K562 (cell line): ENCODE data around the gene NUFIP1. TPM values are rescaled to one million over a fixed set of nuclear protein-coding genes. Genes with fewer than 3 reads are reported as not detected.

Experiments used
- ARHGAP35 ChIP-seq: fragments of 450-650 bp; IDR thresholded peaks from 2 replicates; pipeline ENCODE4 v1.6.1; 2018; ENCODE audit not compliant: partially characterized antibody
- BDP1 ChIP-seq: IDR thresholded peaks from 3 replicates; pipeline ENCODE4 v1.6.1; 2011; ENCODE audit not compliant: insufficient read length, insufficient read depth
- CBX2 ChIP-seq: fragments of 200-600 bp; sonication (generic); IDR thresholded peaks from one replicate; pipeline ENCODE4 v1.6.1; 2012; ENCODE audit warnings: mild to moderate bottlenecking, low read length, inconsistent platforms; ENCODE audit not compliant: insufficient read depth, poor library complexity, severe bottlenecking
- ETV1 ChIP-seq: fragments of 450-650 bp; conservative IDR thresholded peaks from 2 replicates; pipeline ENCODE4 v1.6.1; 2016; ENCODE audit warnings: missing genetic modification characterization, control low read depth, low read depth, missing compliant biosample characterization
- GTF2E2 ChIP-seq: fragments of 200-800 bp; sonication (Bioruptor generic); IDR thresholded peaks from 2 replicates; pipeline ENCODE4 v1.6.1; 2016; ENCODE audit warnings: missing genetic modification characterization, missing compliant biosample characterization
- KDM2B ChIP-seq: fragments of 250-450 bp; sonication (Bioruptor Pico); IDR thresholded peaks from 2 replicates; pipeline ENCODE4 v1.8.0; 2021; ENCODE audit warnings: mild to moderate bottlenecking, moderate library complexity
- LARP7 ChIP-seq: fragments of 450-650 bp; IDR thresholded peaks from 2 replicates; pipeline ENCODE4 v1.6.1; 2016
- SMARCA4 ChIP-seq: fragments of 450-650 bp; IDR thresholded peaks from 2 replicates; pipeline ENCODE4 v1.6.1; 2016
- TAF1 ChIP-seq: IDR thresholded peaks from 2 replicates; pipeline ENCODE4 v1.6.1; 2011; ENCODE audit warnings: mild to moderate bottlenecking, low read length, moderate library complexity; ENCODE audit not compliant: insufficient read depth, control insufficient read depth, severe bottlenecking; ENCODE audit errors: extremely low read depth
- TCFL5 ChIP-seq: fragments of 250-450 bp; sonication (Bioruptor Pico); conservative IDR thresholded peaks from 2 replicates; pipeline ENCODE4 v1.6.1; 2021; ENCODE audit warnings: mild to moderate bottlenecking, moderate library complexity, matching md5 sums
- ZC3H4 ChIP-seq: sonication (generic); formaldehyde crosslinking; IDR thresholded peaks from 2 replicates; pipeline ENCODE4 v1.9.0; 2021; ENCODE audit warnings: missing genetic modification reagents, borderline replicate concordance
- ZNF197 ChIP-seq: fragments of 200-800 bp; sonication (Bioruptor generic); IDR thresholded peaks from 2 replicates; pipeline ENCODE4 v1.6.1; 2016; ENCODE audit warnings: low read depth, missing genetic modification characterization, missing compliant biosample characterization
- ZNF24 ChIP-seq: fragments of 450-650 bp; IDR thresholded peaks from 2 replicates; pipeline ENCODE4 v1.6.1; 2016
- ZNF274 ChIP-seq: IDR thresholded peaks from 2 replicates; pipeline ENCODE4 v1.6.1; 2011; ENCODE audit warnings: low read depth, mild to moderate bottlenecking, low read length, moderate library complexity, borderline replicate concordance
- ZNF436 ChIP-seq: fragments of 250-450, 450-650 bp; sonication (Bioruptor Pico); formaldehyde crosslinking; IDR thresholded peaks from 2 replicates; pipeline ENCODE4 v1.7.0; 2020; ENCODE audit warnings: mild to moderate bottlenecking
- ZNF445 ChIP-seq: fragments of 250-450 bp; sonication (Bioruptor Pico); IDR thresholded peaks from 2 replicates; pipeline ENCODE4 v1.4.0; 2020; ENCODE audit warnings: low read depth, mild to moderate bottlenecking, moderate library complexity
- polyA plus RNA-seq, 8 experiments: library from polyadenylated mRNA; depleted of rRNA in 4 of 8; stranded (reverse) in 5 of 8; unstranded in 3 of 8; fragments of >200 nt; fragmentation: Nextera tagmentation in 2 of 8; fragmentation: Illumina TruSeq in 1 of 8; extraction: Ambion mirVana in 2 of 8; extraction: Trizol in 1 of 8; gene quantifications; 2 replicates each; pipeline versions ENCODE4 v1.2.1 to v1.2.3, GENCODE V29; 2011 to 2014; ENCODE audit warnings: inconsistent platforms in 1 of 8, missing spikeins in 1 of 8
- total RNA-seq, 7 experiments: library from RNA; depleted of rRNA in 6 of 7; stranded (reverse); fragments of >200 nt in 6 of 7; fragmentation: Illumina TruSeq in 2 of 7; extraction: Trizol in 2 of 7; gene quantifications; 2 replicates each; pipeline versions ENCODE4 v1.2.1 to v1.2.3, GENCODE V29; 2011 to 2021; ENCODE audit warnings: low replicate concordance in 1 of 7
- TF ChIP-seq, protein P1 (sequence below): fragments of 450-650 bp; conservative IDR thresholded peaks from 2 replicates; pipeline ENCODE4 v1.6.1; 2016; ENCODE audit warnings: missing genetic modification characterization, low read depth, mild to moderate bottlenecking, control low read depth, missing compliant biosample characterization
- TF ChIP-seq, protein P2 (sequence below), 2 experiments: fragments of 450-650 bp in 1 of 2; sonication (generic) in 1 of 2; formaldehyde crosslinking in 1 of 2; IDR thresholded peaks in 1 of 2; conservative IDR thresholded peaks in 1 of 2; 2 replicates each; pipeline versions ENCODE4 v1.6.1 to v1.8.1; 2016 to 2023; ENCODE audit warnings: mild to moderate bottlenecking in 2 of 2, moderate library complexity in 2 of 2, inconsistent platforms in 1 of 2, missing genetic modification reagents in 1 of 2
- TF ChIP-seq, protein P3 (sequence below): fragments of 250-450 bp; sonication (Bioruptor Pico); IDR thresholded peaks from 2 replicates; pipeline ENCODE4 v1.8.0; 2021; ENCODE audit warnings: borderline replicate concordance, mild to moderate bottlenecking, moderate library complexity; ENCODE audit not compliant: poor library complexity, severe bottlenecking
- TF ChIP-seq, protein P4 (sequence below): sonication (generic); formaldehyde crosslinking; IDR thresholded peaks from 2 replicates; pipeline ENCODE4 v1.9.0; 2022; ENCODE audit warnings: mild to moderate bottlenecking, missing genetic modification reagents
- TF ChIP-seq, protein P5 (sequence below): fragments of 450-650 bp; IDR thresholded peaks from 2 replicates; pipeline ENCODE4 v1.6.1; 2014; ENCODE audit warnings: low read depth, mild to moderate bottlenecking, moderate library complexity, borderline replicate concordance

Gene NUFIP1
- total and polyA plus RNA-seq, 9 of the 15 experiments (the other 6 are each of a cell fraction or from before 2014, with no cell fraction given): 2.6 to 9.7 (median 4.1) TPM

DNA sequence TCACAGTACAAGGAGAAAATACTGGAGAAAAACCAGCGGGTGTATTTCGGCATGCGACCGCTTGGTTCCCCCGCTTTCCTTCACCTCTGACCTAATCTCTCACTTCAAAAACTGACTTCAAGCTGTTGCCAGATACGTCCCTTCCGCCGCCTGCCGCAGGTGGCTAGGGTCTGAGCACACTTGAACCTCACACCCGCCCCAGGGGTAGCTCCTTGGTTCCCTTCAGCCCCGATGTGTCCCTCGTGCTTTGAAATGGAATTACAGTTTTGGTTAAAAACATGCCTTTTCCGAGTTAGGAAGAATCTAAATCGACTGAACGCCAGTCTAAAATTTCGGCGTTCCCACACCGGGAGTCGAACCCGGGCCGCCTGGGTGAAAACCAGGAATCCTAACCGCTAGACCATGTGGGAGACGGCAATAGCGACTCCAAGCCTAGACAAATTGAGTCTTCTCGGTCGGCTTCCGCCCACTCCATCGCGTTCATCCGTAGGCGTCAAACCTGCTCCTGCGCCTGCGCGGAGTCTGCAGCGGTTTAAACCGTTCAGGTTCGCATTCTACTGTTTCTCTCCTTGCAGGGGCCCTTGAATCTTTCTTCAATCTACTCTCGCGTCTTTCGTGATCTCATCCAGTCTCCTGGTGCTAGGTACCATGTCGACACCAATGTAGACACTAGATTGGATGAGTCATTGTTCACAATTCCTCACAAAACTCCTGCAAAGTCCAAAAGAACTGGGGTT, 71.5 kb downstream of the NUFIP1 start (continued):
- TF ChIP-seq ETV1 (tag) (peak; percentile 41), ZNF197 (CRISPR knock-in tag) (no peak), ZNF445 (no peak), ARHGAP35 (no peak), LARP7 (no peak), ZC3H4 (no peak), KDM2B (CRISPR knock-in tag) (no peak), ZNF274 (no peak), GTF2E2 (tag) (no peak), CBX2 (no peak), TAF1 (no peak), ZNF24 (peak; percentile 52; the same call in 1 of the 2 replicates), SMARCA4 (no peak), TCFL5 (no peak), ZNF436 (no peak), BDP1 (peak; percentile 62)
- TF ChIP-seq, protein P1, sequence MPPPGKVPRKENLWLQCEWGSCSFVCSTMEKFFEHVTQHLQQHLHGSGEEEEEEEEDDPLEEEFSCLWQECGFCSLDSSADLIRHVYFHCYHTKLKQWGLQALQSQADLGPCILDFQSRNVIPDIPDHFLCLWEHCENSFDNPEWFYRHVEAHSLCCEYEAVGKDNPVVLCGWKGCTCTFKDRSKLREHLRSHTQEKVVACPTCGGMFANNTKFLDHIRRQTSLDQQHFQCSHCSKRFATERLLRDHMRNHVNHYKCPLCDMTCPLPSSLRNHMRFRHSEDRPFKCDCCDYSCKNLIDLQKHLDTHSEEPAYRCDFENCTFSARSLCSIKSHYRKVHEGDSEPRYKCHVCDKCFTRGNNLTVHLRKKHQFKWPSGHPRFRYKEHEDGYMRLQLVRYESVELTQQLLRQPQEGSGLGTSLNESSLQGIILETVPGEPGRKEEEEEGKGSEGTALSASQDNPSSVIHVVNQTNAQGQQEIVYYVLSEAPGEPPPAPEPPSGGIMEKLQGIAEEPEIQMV (tag): no peak
- TF ChIP-seq, protein P2, sequence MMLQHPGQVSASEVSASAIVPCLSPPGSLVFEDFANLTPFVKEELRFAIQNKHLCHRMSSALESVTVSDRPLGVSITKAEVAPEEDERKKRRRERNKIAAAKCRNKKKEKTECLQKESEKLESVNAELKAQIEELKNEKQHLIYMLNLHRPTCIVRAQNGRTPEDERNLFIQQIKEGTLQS (IDR thresholded peaks at IDR 0.05): peak; percentile 72
- TF ChIP-seq, protein P2 (CRISPR knock-in tag; conservative IDR thresholded peaks at IDR 0.05): no peak
- TF ChIP-seq, protein P3, sequence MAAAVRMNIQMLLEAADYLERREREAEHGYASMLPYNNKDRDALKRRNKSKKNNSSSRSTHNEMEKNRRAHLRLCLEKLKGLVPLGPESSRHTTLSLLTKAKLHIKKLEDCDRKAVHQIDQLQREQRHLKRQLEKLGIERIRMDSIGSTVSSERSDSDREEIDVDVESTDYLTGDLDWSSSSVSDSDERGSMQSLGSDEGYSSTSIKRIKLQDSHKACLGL (CRISPR knock-in tag): no peak
- TF ChIP-seq, protein P4, sequence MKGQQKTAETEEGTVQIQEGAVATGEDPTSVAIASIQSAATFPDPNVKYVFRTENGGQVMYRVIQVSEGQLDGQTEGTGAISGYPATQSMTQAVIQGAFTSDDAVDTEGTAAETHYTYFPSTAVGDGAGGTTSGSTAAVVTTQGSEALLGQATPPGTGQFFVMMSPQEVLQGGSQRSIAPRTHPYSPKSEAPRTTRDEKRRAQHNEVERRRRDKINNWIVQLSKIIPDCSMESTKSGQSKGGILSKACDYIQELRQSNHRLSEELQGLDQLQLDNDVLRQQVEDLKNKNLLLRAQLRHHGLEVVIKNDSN (CRISPR knock-in tag): no peak
- TF ChIP-seq, protein P5, sequence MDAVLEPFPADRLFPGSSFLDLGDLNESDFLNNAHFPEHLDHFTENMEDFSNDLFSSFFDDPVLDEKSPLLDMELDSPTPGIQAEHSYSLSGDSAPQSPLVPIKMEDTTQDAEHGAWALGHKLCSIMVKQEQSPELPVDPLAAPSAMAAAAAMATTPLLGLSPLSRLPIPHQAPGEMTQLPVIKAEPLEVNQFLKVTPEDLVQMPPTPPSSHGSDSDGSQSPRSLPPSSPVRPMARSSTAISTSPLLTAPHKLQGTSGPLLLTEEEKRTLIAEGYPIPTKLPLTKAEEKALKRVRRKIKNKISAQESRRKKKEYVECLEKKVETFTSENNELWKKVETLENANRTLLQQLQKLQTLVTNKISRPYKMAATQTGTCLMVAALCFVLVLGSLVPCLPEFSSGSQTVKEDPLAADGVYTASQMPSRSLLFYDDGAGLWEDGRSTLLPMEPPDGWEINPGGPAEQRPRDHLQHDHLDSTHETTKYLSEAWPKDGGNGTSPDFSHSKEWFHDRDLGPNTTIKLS: 0 out of 2 replicates have a peak, but pooled peaks have one; percentile 29
